ENCODE data around the gene SEC14L5.
"Not testable (repeated sequence)": the region's sequence is repeated elsewhere in the genome, so short reads cannot be mapped to it uniquely, and the experiment has no call there.

SEC14L5 gene

DNA sequence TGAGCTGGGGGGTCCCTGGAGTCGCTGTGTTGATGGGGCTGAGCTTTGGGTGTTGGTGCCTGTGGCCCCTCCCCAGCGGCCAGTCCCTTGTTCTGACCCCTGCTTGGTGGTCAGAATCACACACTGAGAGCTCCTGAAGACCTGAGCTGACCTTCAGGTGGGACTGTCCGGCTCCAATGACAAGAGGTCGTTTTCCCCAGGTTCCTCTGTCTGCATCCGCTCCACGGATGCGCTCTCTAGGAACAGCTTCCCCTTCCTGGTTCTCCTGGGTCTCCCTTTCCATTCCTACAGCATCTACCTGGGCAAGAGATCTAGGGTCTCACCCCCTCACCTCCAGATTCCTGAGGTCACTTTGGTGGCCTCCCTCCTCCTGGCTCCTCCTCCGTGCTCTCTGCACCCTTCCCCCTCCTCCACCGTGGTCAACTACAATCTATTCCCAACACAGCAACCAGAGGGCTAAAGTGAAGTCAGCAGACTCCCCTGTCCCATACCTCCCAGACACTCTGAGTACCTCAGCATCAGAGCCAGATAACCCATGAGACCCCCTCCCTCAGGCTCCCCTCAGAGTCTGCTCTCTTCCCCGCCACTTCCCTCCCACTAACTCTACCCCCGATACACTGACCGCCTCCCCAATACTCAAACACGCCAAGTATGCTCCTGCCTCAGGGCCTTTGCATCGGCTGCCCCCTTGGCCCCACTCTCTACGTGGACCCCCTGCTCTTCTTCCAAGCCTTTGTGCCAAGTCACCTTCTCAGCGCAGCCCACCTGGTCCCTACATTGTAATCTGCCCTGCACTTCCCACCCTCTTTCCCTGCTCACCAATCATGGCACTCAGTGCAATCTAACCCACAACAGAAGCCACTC is 9.0 kb upstream of the SEC14L5 start:
- no peak for DNase-seq
- WGBS (ENCODE audit: extremely low coverage, insufficient coverage, insufficient read length): no CpG with 5 or more reads among the region's 16 CpGs

DNA sequence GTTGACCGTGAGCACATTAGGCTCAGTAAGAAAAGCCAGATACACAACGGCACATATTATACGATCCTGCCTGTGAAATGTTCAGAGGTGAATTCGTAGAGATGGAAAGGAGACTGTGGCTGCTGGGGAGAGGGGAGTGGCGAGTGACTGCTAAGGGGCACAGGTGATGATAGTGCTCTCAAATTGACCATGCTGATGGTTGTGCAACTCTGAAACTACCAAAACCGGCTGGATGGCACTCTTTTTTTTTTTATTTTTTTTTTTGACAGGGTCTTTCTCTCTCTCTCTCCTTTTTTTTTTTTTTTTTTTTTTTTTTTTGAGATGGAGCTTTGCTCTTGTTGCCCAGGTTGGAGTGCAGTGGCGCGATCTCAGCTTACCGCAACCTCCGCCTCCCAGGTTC is 8.1 kb upstream of the SEC14L5 start:
- Histone ChIP-seq H3K18ac (ENCODE audit: low read length) (no peak overlapping the region), H3K9me3 (ENCODE audit: insufficient read depth, low read depth, low read length) (no peaks in the 10 kb centered on the region), H3K14ac (ENCODE audit: low read length) (no peak overlapping the region), H4K91ac (ENCODE audit: low read depth, low read length) (no peak overlapping the region), H2AFZ (ENCODE audit: insufficient read depth, low read length, poor library complexity) (no peak overlapping the region), H3K23ac (ENCODE audit: low read length) (no peak overlapping the region), H2BK5ac (ENCODE audit: low read depth, low read length, poor library complexity) (no peak overlapping the region), H2BK12ac (ENCODE audit: low read length) (no peak overlapping the region), H4K12ac (ENCODE audit: low read depth, low read length) (no peak overlapping the region), H3K27ac (ENCODE audit: low read depth, low read length) (no peak overlapping the region), H3K9ac (ENCODE audit: low read length) (no peak overlapping the region), H3K27me3 (ENCODE audit: insufficient read depth, low read length) (no peaks in the 10 kb centered on the region), H3K4me1 (ENCODE audit: control insufficient read depth in 1 of 2, insufficient read depth in 2 of 2, low read length in 2 of 2) (peaks cover 6 to 10% of the 10 kb centered on the region in 2 experiments), H3K79me1 (ENCODE audit: low read length) (no peaks in the 10 kb centered on the region), H3K4me2 (ENCODE audit: low read length) (no peak overlapping the region), H3K4ac (ENCODE audit: low read depth, low read length) (no peak overlapping the region), H3K79me2 (ENCODE audit: control insufficient read depth, insufficient read depth, low read length, poor library complexity) (no peaks in the 10 kb centered on the region), H4K8ac (ENCODE audit: low read depth, low read length) (no peak overlapping the region), H3K4me3 (ENCODE audit: low read depth, low read length) (no peak overlapping the region), H2AK5ac (ENCODE audit: low read length) (no peak overlapping the region), H2BK120ac (ENCODE audit: insufficient read depth, low read length, poor library complexity) (no peak overlapping the region), H3K36me3 (ENCODE audit: control insufficient read depth in 1 of 2, insufficient read depth in 2 of 2, low read length in 2 of 2) (no peaks in the 10 kb centered on the region)
- no peak for DNase-seq
- no CpG with 5 or more reads among the region's 10 CpGs for WGBS (ENCODE audit: extremely low coverage, insufficient coverage, insufficient read length)

More for the DNA sequence above, 9.0 kb upstream of the SEC14L5 start:
- H3K4me3 ChIP-seq (ENCODE audit: low read depth, low read length): no peak overlapping the region
- H2AK5ac ChIP-seq (ENCODE audit: low read length): no peak overlapping the region
- no peak overlapping the region for H3K14ac ChIP-seq (ENCODE audit: low read length)
- H3K4me2 ChIP-seq (ENCODE audit: low read length): no peak overlapping the region
- H3K79me2 ChIP-seq (ENCODE audit: control insufficient read depth, insufficient read depth, low read length, poor library complexity): no peaks in the 10 kb centered on the region
- H4K91ac ChIP-seq (ENCODE audit: low read depth, low read length): no peak overlapping the region
- H4K12ac ChIP-seq (ENCODE audit: low read depth, low read length): no peak overlapping the region
- H3K9me3 ChIP-seq (ENCODE audit: insufficient read depth, low read depth, low read length): no peaks in the 10 kb centered on the region
- H3K27me3 ChIP-seq (ENCODE audit: insufficient read depth, low read length): no peaks in the 10 kb centered on the region
- H3K27ac ChIP-seq (ENCODE audit: low read depth, low read length): no peak overlapping the region
- no peak overlapping the region for H3K18ac ChIP-seq (ENCODE audit: low read length)
- H3K79me1 ChIP-seq (ENCODE audit: low read length): no peaks in the 10 kb centered on the region
- no peak overlapping the region for H2AFZ ChIP-seq (ENCODE audit: insufficient read depth, low read length, poor library complexity)
- H3K23ac ChIP-seq (ENCODE audit: low read length): no peak overlapping the region
- H4K8ac ChIP-seq (ENCODE audit: low read depth, low read length): no peak overlapping the region
- H3K4me1 ChIP-seq (ENCODE audit: control insufficient read depth in 1 of 2, insufficient read depth in 2 of 2, low read length in 2 of 2): peaks cover 14 to 18% of the 10 kb centered on the region in 2 experiments
- H2BK120ac ChIP-seq (ENCODE audit: insufficient read depth, low read length, poor library complexity): no peak overlapping the region
- H2BK12ac ChIP-seq (ENCODE audit: low read length): no peak overlapping the region
- no peak overlapping the region for H3K9ac ChIP-seq (ENCODE audit: low read length)
- no peak overlapping the region for H3K4ac ChIP-seq (ENCODE audit: low read depth, low read length)
- no peak overlapping the region for H2BK5ac ChIP-seq (ENCODE audit: low read depth, low read length, poor library complexity)
- H3K36me3 ChIP-seq (ENCODE audit: control insufficient read depth in 1 of 2, insufficient read depth in 2 of 2, low read length in 2 of 2): no peaks in the 10 kb centered on the region

DNA sequence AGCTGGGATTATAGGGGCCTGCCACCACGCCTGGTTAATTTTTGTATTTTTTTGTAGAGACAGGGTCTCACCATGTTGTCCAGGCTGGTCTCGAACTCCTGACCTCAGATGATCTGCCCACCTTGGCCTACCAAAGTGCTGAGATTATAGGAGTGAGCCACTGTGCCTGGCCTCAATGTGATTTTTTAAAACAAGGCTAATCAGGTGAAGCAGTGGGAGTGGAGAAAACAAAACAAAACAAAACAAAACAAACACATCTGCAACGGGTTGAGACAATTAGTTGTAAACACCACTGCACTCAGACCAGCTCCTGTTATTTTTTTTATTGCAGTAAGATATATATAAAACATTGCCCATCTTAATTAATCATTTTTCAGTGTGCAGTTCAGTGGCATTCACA is 6.5 kb upstream of the SEC14L5 start:
- not testable (repeated sequence) for H3K9ac ChIP-seq (ENCODE audit: low read length); H3K14ac ChIP-seq (ENCODE audit: low read length); H3K4ac ChIP-seq (ENCODE audit: low read depth, low read length); H3K79me1 ChIP-seq (ENCODE audit: low read length); H2AFZ ChIP-seq (ENCODE audit: insufficient read depth, low read length, poor library complexity); H3K79me2 ChIP-seq (ENCODE audit: control insufficient read depth, insufficient read depth, low read length, poor library complexity); H3K27me3 ChIP-seq (ENCODE audit: insufficient read depth, low read length); H2BK120ac ChIP-seq (ENCODE audit: insufficient read depth, low read length, poor library complexity); H4K91ac ChIP-seq (ENCODE audit: low read depth, low read length); H3K18ac ChIP-seq (ENCODE audit: low read length); H3K4me2 ChIP-seq (ENCODE audit: low read length); H3K4me1 ChIP-seq (ENCODE audit: control insufficient read depth in 1 of 2, insufficient read depth in 2 of 2, low read length in 2 of 2); H4K12ac ChIP-seq (ENCODE audit: low read depth, low read length); H2BK12ac ChIP-seq (ENCODE audit: low read length); H4K8ac ChIP-seq (ENCODE audit: low read depth, low read length); H2BK5ac ChIP-seq (ENCODE audit: low read depth, low read length, poor library complexity); H3K27ac ChIP-seq (ENCODE audit: low read depth, low read length); H3K36me3 ChIP-seq (ENCODE audit: control insufficient read depth in 1 of 2, insufficient read depth in 2 of 2, low read length in 2 of 2); H2AK5ac ChIP-seq (ENCODE audit: low read length); H3K23ac ChIP-seq (ENCODE audit: low read length); H3K4me3 ChIP-seq (ENCODE audit: low read depth, low read length); DNase-seq; H3K9me3 ChIP-seq (ENCODE audit: insufficient read depth, low read depth, low read length)
- no CpG with 5 or more reads among the region's 3 CpGs for WGBS (ENCODE audit: extremely low coverage, insufficient coverage, insufficient read length)

DNA sequence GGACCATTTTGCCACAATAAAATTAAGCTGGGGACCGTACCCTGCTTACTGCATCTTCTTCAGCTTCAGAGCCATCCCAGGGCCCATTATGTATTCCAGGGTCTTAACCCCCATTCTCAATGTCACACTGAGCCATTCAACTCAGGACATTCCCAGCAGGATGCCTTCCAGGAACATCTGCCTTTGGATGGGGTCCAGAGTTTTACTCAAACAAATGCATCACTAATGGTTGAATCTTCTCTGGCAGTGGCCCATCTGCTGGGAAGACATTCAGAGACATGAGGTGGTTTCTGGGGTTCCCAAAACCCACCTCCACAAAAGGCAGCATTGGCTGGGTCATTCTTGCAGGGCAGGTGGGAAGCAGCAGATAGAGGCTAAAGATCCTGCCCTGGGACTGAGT is 3.4 kb upstream of the SEC14L5 start:
- WGBS (ENCODE audit: extremely low coverage, insufficient coverage, insufficient read length): no CpG with 5 or more reads among the region's 1 CpG
- Histone ChIP-seq H3K18ac (ENCODE audit: low read length) (no peak overlapping the region), H3K36me3 (ENCODE audit: control insufficient read depth in 1 of 2, insufficient read depth in 2 of 2, low read length in 2 of 2) (no peaks in the 10 kb centered on the region), H3K9me3 (ENCODE audit: insufficient read depth, low read depth, low read length) (no peaks in the 10 kb centered on the region), H3K27ac (ENCODE audit: low read depth, low read length) (no peak overlapping the region), H4K8ac (ENCODE audit: low read depth, low read length) (no peak overlapping the region), H3K4me3 (ENCODE audit: low read depth, low read length) (no peak overlapping the region), H3K23ac (ENCODE audit: low read length) (no peak overlapping the region), H3K4ac (ENCODE audit: low read depth, low read length) (no peak overlapping the region), H2BK5ac (ENCODE audit: low read depth, low read length, poor library complexity) (no peak overlapping the region), H3K9ac (ENCODE audit: low read length) (no peak overlapping the region), H2BK120ac (ENCODE audit: insufficient read depth, low read length, poor library complexity) (no peak overlapping the region), H3K14ac (ENCODE audit: low read length) (no peak overlapping the region), H4K12ac (ENCODE audit: low read depth, low read length) (no peak overlapping the region), H3K79me2 (ENCODE audit: control insufficient read depth, insufficient read depth, low read length, poor library complexity) (no peaks in the 10 kb centered on the region), H3K4me1 (ENCODE audit: control insufficient read depth in 1 of 2, insufficient read depth in 2 of 2, low read length in 2 of 2) (peaks cover 3 to 5% of the 10 kb centered on the region in 2 experiments), H2AFZ (ENCODE audit: insufficient read depth, low read length, poor library complexity) (no peak overlapping the region), H3K79me1 (ENCODE audit: low read length) (no peaks in the 10 kb centered on the region), H3K27me3 (ENCODE audit: insufficient read depth, low read length) (no peaks in the 10 kb centered on the region), H3K4me2 (ENCODE audit: low read length) (no peak overlapping the region), H2AK5ac (ENCODE audit: low read length) (no peak overlapping the region), H2BK12ac (ENCODE audit: low read length) (no peak overlapping the region), H4K91ac (ENCODE audit: low read depth, low read length) (no peak overlapping the region)
- no peak for DNase-seq
